NOMO-1 treated with dmso at 0.1 percent for 144 hours (cell line): Measurements from ENCODE around the gene EFCAB5.
"Not testable (repeated sequence)": the region's sequence is repeated elsewhere in the genome, so short reads cannot be mapped to it uniquely, and the experiment has no call there.

Experiments
- DNase-seq: peaks from one replicate; lab custom pipeline; 2025; ENCODE audit not compliant: unreplicated experiment; lab: John Stamatoyannopoulos, UW

The EFCAB5 gene

GRCh38 chr17:30002088-30002487, 60.7 kb downstream of the EFCAB5 start:
- no peak for DNase-seq

DNA sequence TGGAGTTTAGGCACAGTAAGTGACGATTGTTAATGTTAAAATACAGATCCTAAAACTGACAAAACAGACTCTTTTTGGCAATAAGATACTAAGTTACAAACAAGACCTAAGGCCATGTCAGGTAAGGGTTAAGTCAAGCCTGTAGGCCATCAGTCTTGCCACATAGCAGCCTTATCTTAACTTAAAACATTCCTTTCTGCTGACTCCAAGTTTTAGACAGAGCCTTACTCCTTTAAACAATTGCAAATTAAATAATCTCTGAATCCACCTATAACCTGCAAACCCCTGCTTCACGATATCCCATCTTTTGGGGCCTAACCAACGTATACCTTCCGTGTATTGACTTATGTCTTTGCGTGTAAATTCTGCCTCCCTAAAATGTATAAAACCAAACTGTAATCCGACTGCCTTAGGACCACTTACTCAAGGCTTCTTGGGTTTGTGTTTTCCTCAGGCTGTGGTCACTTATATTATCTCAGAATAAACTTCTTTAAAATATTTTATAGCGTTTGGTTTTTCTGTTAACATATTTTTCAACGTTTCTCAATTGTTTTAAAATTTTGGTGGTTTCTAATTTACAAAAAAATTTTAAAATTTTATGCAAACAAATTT, 64.4 kb downstream of the EFCAB5 start:
- no peak for DNase-seq

- not testable (repeated sequence) for DNase-seq
Measured at GRCh38 chr17:30011934-30012333, 70.5 kb downstream of the EFCAB5 start.

- peak; percentile 0 for DNase-seq
Measured at GRCh38 chr17:30021708-30022317, 80.4 kb downstream of the EFCAB5 start.

DNA sequence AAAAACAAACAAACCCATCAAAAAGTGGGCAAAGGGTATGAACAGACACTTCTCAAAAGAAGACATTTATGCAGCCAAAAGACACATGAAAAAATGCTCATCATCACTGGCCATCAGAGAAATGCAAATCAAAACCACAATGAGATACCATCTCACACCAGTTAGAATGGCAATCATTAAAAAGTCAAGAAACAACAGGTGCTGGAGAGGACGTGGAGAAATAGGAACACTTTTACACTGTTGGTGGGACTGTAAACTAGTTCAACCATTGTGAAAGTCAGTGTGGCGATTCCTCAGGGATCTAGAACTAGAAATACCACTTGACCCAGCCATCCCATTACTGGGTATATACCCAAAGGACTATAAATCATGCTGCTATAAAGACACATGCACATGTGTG, 83.9 kb downstream of the EFCAB5 start:
- DNase-seq: not testable (repeated sequence)

DNA sequence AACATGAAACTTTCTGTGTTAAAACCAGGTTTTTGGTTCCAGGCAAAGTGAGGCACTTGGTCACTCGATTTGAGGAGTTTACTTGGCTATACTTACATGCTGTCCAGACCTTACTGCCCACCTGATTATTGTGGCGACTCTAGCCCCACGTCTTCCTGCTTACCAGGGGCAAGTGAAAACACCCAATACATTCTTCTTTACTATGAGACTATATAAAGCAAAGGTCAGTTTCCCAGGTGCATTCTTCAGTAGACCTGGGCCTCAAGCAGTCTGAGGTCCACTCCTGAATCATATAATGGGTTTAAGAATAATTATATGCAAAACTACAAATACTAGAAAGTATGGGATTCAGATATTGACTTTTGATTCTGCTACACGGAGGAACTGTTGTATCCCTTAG, 86.2 kb downstream of the EFCAB5 start:
- no peak for DNase-seq

GRCh38 chr17:30031214-30031869, 89.9 kb downstream of the EFCAB5 start:
- DNase-seq: no peak

DNA sequence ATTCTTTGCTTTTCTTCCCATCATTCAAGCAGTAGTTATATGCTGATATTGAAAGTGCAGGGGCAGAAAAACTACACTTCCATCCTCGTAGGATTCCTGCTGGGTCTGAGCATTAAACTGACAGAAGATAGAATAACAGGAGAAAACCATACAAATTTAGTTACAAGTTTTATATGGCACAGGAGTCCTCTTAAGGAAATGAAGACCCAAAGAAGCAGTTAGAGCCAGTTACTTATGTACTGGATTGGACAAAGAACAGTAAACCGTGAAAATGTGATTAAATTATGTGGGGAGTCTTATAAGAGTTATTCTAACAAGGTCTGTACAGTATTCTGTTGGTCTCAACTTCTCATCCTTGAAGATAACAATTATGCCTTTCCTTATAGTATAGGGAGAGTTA, 93.9 kb downstream of the EFCAB5 start:
- no peak for DNase-seq

- peak; percentile 55 for DNase-seq
Measured at GRCh38 chr17:30040719-30041518, 99.5 kb downstream of the EFCAB5 start.

DNA sequence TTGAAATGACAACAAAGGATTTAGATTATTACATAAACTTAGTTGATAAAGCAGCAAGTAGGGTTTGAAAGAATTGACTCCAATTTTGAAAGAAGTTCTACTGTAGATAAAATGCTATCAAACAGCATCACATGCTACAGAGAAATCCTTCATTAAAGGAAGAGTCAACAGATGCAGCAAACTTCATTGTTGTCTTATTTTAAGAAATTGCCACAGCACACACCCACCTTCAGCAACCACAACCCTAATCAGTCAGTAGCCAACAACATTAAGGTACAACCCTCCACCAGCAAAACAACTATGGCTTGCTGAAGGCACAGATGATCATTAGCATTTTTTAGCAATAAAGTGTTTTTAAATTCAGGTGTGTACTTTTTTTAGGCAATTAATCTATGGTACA, 100.1 kb downstream of the EFCAB5 start:
- DNase-seq: no peak

DNA sequence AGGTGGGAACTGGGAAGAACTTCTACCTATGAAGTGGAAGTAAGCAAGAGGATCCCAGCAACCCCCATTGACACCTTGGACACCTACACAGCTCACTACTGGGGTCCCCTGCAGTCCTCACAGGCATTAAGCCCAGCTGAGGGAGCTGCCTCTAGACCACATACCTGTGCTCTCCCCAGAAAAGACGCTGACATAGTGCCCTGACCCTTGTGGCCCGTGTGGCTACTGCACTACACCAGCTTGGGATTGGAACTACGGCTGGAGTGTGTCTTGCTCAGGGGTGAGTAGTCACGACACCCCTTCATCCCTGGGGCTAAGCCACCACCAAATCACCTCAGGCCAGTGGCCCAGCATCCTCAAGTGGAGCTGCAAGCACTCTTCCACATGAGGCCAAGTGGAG, 120.9 kb downstream of the EFCAB5 start:
- no peak for DNase-seq

- DNase-seq: no peak
Measured at GRCh38 chr17:30064738-30065137, 123.3 kb downstream of the EFCAB5 start.

DNA sequence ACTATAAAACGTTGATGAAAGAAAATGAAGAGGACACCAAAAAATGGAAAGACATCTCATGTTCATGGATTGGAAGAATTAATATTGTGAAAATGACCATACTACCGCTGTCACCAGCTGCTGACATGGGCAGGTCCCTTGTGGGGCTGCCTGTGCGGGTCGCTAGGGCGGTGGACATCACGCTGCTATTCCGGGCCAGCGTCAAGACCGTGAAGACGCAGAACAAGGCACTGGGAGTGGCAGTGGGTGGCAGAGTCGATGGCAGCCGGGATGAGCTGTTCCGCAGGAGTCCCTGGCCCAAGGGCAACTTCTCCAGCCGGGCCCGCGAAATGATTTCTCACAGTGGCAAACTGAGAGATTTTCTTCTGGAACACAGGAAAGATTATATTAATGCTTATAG, 127.0 kb downstream of the EFCAB5 start:
- DNase-seq: no peak

GRCh38 chr17:30074254-30074653, 132.8 kb downstream of the EFCAB5 start:
- DNase-seq: no peak

DNA sequence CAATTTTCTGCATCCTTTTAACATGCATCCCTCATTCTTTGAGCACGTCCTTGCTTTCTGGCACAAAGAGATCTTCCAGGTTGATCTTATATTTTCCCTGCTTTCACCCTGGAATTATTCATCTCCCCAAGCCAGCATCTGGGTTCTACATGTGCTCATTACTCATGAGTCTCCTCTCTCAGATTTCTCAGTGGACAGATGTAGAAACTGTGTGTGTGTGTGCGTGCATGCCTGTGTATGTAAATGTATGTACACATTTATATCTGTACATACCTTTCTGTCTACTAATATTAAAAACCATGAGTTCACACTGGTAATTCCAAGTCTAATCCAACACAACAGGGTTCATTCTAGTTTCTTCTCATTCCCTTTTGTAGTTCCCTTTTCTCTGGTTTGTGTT, 133.3 kb downstream of the EFCAB5 start:
- DNase-seq: no peak

GRCh38 chr17:30082773-30083172, 141.3 kb downstream of the EFCAB5 start:
- DNase-seq: no peak

DNA sequence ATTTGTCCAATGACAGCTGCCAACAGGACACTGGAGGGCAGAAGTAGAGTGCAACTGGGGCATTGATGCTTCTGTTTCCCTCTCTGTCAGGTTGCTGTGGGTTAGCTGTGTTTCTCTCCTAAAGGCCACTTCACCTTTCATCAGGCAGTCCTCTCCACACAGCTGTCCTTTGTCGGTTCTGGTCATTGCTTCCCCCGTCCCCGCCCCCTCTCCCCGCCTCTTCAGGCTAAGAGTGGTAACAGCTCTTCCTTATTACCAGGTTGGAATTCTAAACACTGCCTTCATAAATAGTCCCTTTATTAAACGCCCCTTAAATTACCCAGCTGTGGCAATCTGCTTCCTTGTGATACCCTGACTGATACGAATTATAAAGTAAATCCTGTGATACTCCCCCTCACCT, 143.4 kb downstream of the EFCAB5 start:
- no peak for DNase-seq

GRCh38 chr17:30086896-30087295, 145.5 kb downstream of the EFCAB5 start:
- peak; percentile 15 for DNase-seq

GRCh38 chr17:30087431-30087830, 146.0 kb downstream of the EFCAB5 start:
- not testable (repeated sequence) for DNase-seq

- no peak for DNase-seq
Measured at GRCh38 chr17:30091121-30091670, 149.8 kb downstream of the EFCAB5 start.

- no peak for DNase-seq
Measured at GRCh38 chr17:30091771-30092170, 150.3 kb downstream of the EFCAB5 start.
